GM18499 (cell line): Measurements from ENCODE around the gene CCNJL.
"Not testable (repeated sequence)": the region's sequence is repeated elsewhere in the genome, so short reads cannot be mapped to it uniquely, and the experiment has no call there.

Experiments used
- ATAC-seq: cut with Tn5 transposase; IDR thresholded peaks from one replicate; pipeline ENCODE4 v1.9.1; 2021; ENCODE audit warnings: moderate number of reproducible peaks; ENCODE audit not compliant: insufficient read depth, unreplicated experiment

Gene CCNJL

GRCh38 chr5:160312134-160312959 lies at the start of gene CCNJL:
TSS of gene CCNJL (minus strand) at chr5:160312564. CDS start at chr5:160311923, 641 bp downstream.
- no peak for ATAC-seq

GRCh38 chr5:160361624-160362228 lies 49.4 kb upstream of the CCNJL start:
- ATAC-seq, result no peak

GRCh38 chr5:160360310-160360709 lies 47.9 kb upstream of the CCNJL start:
- ATAC-seq, result no peak

GRCh38 chr5:160359816-160360215 lies 47.5 kb upstream of the CCNJL start:
- ATAC-seq, result no peak

GRCh38 chr5:160359242-160359641 lies 46.9 kb upstream of the CCNJL start:
- no peak for ATAC-seq

GRCh38 chr5:160357861-160358411 lies 45.6 kb upstream of the CCNJL start:
- ATAC-seq, result no peak

GRCh38 chr5:160357394-160357793 lies 45.0 kb upstream of the CCNJL start:
- ATAC-seq, result no peak

- ATAC-seq, result no peak
Measured at GRCh38 chr5:160356550-160357347, 44.4 kb upstream of the CCNJL start.

GRCh38 chr5:160354666-160355065 lies 42.3 kb upstream of the CCNJL start:
- no peak for ATAC-seq

- no peak for ATAC-seq
Measured at GRCh38 chr5:160353379-160353778, 41.0 kb upstream of the CCNJL start.

- ATAC-seq, result no peak
Measured at GRCh38 chr5:160352308-160352707, 39.9 kb upstream of the CCNJL start.

GRCh38 chr5:160349935-160350303 lies 37.6 kb upstream of the CCNJL start:
- ATAC-seq, result no peak

GRCh38 chr5:160349249-160349934 lies 37.0 kb upstream of the CCNJL start:
- ATAC-seq, result no peak

GRCh38 chr5:160348080-160348479 lies 35.7 kb upstream of the CCNJL start:
- no peak for ATAC-seq

- ATAC-seq, result no peak
Measured at GRCh38 chr5:160347448-160347847, 35.1 kb upstream of the CCNJL start.

- no peak for ATAC-seq
Measured at GRCh38 chr5:160342413-160342941, 30.1 kb upstream of the CCNJL start.

GRCh38 chr5:160341309-160341870 lies 29.0 kb upstream of the CCNJL start:
- no peak for ATAC-seq

GRCh38 chr5:160340513-160340912 lies 28.1 kb upstream of the CCNJL start:
- ATAC-seq, result not testable (repeated sequence)

GRCh38 chr5:160339406-160340130 lies 27.2 kb upstream of the CCNJL start:
- no peak for ATAC-seq
